SH-SY5Y (cell line): ENCODE measurements around the gene ADARB2.

Experiments
- GATA2 ChIP-seq: IDR thresholded peaks from 2 replicates; pipeline ENCODE4 v1.6.1; 2011; ENCODE audit warnings: mild to moderate bottlenecking, low read depth, low read length
- GATA3 ChIP-seq: IDR thresholded peaks from 2 replicates; pipeline ENCODE4 v1.6.1; 2011; ENCODE audit warnings: low read depth, mild to moderate bottlenecking, low read length, moderate library complexity

DNA sequence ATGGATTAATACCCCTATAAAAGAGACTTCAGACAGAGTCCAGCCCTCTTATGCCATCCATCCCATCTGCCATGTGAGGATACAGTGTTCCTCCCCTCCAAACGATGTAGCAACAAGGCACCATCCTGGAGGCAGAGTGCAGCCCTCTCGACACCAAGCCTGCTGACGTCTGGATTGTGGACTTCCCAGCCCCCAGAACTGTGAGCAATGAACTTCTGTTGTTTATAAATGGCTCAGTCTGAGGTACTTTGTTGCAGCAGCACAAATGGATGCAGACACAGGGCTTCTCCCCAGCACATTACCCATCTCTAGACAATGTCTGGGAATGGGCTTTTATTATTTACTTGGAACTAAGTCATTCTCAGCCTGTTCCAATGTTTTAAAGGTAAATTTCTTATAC, 485.6 kb downstream of the ADARB2 start:
- TF ChIP-seq GATA2: no peak
- TF ChIP-seq GATA3: no peak
